Stimulated activated CD4-positive, alpha-beta T cell treated with anti-CD3 and anti-CD28 coated beads, Interleukin-2, amount 100 ng/mL, for 24 hours (primary cell): ENCODE data around the gene HES5.
"Not testable (repeated sequence)": the region's sequence is repeated elsewhere in the genome, so short reads cannot be mapped to it uniquely, and the experiment has no call there.

Experiments
- DNase-seq, 2 donors: peaks; one replicate each; pipeline ENCODE4 v3.0.0-alpha.2; 2020

HES5 gene, protein sequence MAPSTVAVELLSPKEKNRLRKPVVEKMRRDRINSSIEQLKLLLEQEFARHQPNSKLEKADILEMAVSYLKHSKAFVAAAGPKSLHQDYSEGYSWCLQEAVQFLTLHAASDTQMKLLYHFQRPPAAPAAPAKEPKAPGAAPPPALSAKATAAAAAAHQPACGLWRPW

GRCh38 chr1:2529784-2530512, at the start of gene HES5:
TSS of gene HES5 (minus strand) at chr1:2530263. CDS start at chr1:2530164, 99 bp downstream.
- no peak for DNase-seq

DNA sequence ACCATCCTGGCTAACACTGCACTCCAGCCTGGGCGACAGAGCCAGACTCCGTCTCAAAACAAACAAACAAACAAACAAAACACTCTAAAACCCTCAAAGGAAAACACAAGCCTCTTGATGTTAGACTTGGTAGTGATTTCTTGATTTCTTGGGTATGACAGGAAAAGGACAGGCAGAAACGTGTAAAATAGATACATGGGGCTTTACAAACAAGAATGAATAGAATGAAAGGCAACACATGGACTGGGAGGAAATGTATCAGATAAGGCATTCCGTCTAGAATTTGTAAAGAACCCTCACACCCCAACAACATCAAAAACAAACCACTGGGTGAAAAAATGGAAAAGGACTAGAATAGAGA, 48.7 kb upstream of the HES5 start:
- DNase-seq: no peak

DNA sequence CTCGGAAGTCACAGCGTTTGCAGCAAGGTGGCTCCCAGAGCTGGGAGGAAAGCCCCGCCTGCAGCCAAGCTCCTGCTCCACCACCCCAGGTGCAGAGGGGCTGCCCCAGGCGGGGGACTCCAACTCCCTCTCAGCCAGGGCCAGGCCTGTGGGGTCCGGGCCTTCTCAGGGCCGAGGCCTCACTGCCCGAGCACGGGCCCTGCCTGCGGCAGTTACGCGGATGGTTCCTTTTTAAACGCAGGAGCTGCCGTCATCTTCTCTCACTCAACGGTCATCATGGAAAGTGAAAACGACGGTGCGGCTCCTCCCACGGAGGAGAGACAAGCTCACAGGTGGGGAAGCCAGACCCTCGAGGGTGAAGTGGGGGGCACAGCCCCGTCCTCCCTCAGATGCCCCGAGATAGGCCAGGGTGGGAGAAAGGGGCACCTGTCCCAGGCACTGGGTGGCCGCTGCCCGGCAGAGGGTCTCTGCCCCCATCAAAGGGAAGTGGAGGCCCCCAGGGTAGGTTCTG, 47.6 kb upstream of the HES5 start:
- peak; percentile 49 to 52 for DNase-seq

DNA sequence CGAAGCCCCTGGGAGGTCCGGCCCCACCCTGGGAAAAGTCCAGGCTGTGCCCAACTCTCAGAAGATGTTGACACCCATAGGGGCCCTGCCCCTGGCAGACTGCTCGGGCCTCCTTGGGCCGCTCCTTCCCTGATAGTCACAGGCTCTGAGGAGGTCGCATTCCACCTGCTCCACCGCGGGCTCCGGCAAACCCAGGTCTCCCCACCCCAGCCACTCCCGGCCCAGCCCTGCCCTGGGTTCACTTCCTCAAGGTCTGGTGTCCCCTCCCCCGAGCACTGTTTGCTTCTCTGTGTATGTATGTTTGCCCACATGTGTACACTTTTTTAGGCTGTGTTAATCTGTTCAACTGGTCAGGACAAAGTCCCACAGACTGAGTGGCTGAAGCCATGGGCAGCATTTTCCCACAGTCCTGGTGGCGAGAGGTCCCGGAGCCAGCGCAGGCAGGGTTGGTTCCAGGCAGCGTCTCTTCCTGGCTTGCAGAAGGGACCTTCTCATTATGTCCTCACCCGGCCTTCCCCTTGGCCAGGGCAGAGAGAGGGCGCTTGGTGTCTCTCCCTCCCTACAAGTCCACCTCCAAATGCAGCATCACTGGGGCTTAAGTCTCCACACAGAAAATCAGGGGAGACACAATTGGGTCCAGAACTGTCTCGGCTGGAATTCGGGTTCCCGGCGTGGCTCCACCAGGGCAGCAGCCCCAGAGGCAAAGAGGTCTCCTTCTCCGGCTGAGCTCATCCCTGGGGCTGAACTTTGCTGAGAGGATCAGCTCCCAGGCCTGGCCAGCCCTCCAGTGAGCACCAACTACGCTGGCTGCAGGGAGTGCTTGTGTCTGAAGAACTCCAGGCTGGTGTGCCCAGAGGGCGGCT, 46.0 kb upstream of the HES5 start:
- DNase-seq: no peak

DNA sequence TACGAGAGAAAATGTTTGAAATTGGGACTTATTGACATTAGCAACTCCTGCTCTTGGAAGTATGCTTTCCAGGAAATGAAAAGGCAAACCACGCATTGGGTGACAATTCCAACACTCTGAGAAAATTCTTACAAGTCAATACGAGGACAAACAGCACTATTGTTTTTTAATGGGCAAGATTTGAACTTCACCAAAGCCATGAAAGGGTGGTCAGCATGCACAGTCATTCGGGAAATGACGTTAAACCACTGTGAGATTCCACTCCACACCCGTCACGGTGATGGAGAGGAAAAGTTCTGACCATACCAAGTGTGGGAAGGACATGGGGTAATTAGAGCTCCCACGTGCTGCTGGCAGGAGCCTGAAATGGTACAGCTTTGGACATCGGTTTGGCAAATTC, 44.3 kb upstream of the HES5 start:
- no peak for DNase-seq

DNA sequence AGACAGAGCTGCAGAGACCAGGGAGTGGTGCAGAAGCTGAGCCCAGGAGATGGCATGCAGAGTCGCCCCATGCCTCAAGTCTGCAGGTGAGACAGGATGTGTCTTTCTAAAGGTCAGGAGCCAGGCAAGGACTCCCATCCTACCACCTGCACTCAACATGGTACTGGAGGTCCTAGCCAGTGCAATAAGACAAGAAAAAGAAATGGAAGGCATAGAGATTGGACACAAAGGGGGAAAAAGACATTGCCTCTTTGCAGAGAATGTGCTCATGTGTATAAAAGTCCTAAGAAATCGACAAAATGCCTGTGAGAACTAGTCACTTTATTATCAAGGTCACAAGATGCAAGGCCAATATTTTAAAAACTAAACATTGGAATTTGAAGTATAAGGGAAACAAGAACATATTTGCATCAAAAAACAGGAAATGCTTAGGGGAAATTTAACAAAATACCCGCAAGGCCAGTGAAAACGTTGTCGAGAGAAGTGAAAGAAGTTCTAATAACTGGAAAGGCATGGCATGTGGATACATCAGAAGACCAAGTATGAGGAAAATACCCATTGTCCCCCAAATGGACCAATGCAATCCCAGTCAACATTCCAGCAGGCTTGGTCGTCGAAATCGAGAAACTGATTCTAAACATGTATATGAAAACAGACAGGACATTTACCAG, 43.3 kb upstream of the HES5 start:
- DNase-seq: no peak

GRCh38 chr1:2571348-2571747, 41.3 kb upstream of the HES5 start:
- no peak for DNase-seq

DNA sequence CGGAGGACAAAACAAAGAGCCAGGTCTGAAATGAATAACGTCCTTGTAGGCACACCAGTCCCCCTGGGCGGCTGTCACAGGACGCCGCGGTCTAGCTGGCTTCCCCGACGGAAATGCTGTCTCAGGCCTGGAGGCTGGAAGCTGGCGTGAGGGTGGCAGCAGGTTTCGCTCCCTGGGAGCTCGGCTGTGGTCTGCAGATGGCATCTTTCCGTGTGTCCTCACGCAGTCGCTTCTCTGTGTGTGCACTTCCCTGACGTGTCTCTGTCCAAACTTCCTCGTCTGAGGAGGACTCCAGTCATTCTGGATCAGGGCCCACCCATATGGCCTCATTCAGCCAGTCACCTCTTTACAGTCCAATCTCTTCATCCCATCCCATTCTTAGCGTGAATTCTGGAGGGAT, 40.3 kb upstream of the HES5 start:
- DNase-seq: no peak

GRCh38 chr1:2569703-2570102, 39.6 kb upstream of the HES5 start:
- DNase-seq: not testable (repeated sequence)

- no peak for DNase-seq
These were observed 39.0 kb upstream of the HES5 start for GRCh38 chr1:2569060-2569459.

DNA sequence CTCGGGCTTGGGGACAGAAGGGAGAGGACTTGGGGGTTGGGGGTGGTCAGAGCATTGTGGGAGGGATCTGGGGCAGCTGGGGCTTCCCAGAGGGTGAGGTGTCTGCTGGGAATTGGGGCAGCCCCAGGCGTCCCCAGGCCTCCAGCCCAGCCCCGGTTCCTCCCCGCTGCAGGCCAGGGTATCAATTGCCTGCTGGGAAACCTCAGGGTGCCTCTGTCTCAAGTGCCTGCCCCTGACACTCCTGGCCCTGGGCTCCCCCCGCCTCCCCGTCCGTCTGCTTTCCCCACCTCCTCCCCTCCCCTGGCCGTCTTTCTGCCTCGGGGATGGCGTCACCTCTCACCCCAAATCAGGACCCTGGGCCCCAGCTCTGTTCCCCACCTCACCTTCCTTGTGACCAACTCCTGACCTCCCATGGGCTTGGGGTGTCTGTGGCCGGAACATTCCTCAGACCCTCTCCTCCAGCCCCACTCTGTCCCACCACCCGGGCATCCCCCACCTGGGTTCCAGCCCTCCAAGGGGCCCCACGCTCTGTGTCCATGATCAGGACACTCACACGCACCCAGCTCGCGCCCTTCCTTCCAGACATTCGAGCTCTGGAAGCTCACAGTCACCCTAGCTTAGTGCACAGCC, 38.2 kb upstream of the HES5 start:
- DNase-seq: not testable (repeated sequence)

GRCh38 chr1:2567083-2567679, 37.1 kb upstream of the HES5 start:
- no peak for DNase-seq

DNA sequence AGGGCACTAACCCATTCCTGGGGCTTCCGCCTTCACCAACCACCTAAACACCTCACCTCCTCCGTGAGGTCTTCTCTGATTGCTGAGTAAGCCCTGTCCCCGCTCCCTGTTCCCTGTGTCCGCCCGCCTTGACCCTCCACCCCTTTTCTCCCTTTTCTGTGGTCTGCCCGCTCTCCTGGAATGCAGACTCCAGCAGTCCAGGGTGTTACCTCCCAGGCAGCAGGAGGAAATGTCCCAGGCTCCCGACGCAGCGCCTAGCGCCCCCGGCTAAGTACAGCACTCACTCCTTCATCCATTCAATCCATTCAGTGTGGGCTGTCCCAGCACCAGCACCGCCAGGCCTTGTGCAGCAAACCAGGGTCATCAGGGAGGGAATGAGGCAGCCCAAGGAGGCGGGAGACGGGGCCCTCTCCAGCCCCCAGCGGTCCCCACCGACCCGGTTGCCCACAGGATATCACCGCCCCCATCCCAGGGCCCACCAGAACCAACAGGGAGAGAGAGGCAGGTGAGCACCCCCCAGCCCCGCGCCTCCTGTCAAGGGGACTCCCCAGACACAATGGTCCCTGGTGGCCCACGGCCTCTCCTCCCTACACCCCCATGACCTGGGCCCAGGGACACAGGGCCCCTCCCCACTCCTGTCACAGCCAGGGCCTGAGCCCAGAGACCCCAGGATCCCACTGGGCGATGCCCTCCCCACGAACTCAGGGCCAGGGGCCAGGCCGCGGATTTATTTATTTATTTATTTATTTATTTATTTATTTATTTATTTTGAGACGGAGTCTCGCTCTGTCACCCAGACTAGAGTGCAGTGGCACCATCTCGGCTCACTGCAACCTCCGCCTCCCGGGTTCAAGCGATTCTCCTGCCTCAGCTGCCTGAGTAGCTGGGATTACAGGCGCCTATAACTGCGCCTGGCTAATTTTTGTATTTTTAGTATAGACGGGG, 36.3 kb upstream of the HES5 start:
- DNase-seq: no peak

- no peak for DNase-seq
These were observed 34.8 kb upstream of the HES5 start for GRCh38 chr1:2564815-2565374.

GRCh38 chr1:2564006-2564814, 34.1 kb upstream of the HES5 start:
- no peak for DNase-seq

GRCh38 chr1:2563205-2563604, 33.1 kb upstream of the HES5 start:
- no peak for DNase-seq

DNA sequence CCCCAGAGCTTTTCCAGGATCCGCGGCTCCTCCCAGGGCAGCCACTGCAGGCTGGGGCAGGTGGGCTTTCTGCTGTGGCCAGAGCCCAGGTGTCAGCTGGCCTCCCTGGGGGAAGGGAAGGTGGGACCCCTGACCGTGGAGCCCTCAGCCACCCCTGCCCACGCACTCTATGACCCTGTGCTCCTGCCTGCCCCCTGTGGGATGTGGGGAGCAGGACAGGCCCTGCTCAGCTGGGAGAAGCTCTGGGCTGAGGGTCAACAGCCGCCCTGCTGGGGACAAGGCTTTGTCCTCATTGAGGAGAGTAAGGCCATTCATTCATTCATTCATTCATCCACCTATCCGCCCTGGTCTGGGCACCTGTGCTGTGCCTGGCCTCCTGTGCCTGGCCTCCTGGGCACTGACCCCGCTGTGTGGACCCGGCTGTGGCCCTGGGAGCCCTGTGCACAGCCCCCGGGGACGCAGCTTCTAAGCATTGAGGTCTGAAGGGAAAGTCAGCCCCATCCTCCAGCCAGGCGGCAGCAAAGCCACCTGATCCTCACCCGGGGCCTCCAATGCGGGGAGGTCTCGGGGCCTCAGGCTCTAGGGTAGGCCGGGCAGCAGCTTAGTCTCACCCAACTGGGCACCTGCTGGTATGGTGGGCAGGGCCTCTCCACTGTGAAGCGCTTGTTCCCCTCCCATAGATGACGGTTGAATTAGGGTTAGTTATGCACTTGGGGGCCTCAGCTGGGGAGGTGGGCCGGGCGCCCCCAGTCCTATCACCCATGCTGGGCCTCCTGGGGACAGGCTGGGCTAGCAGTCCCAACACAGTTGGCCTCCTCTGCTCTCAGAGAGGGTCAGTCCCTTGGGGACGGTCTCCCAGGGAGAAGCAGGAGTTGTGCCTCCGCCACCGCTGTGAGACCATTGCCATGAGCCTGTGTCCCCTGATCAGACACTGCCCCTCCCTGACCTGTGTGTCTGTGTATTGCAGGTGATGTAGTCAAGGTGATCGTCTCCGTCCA, 32.1 kb upstream of the HES5 start:
- DNase-seq: no peak

GRCh38 chr1:2561446-2561845, 31.4 kb upstream of the HES5 start:
- no peak for DNase-seq
